B cell (primary cell): ENCODE measurements around the gene PRKCG. TPM values are rescaled to one million over a fixed set of nuclear protein-coding genes. Genes with fewer than 3 reads are reported as not detected.
"Not testable (repeated sequence)": the region's sequence is repeated elsewhere in the genome, so short reads cannot be mapped to it uniquely, and the experiment has no call there.

Experiments
- ATAC-seq: fragments of 200-7000 bp; cut with Tn5 transposase; one replicate; pipeline ENCODE4 v1.10.0; 2021; ENCODE audit warnings: low read depth, mild to moderate bottlenecking, moderate number of reproducible peaks, moderate library complexity
- CTCF ChIA-PET: fragments of 350-600 bp; sonication (Branson Sonifier 250); formaldehyde crosslinking; loops from one replicate; lab custom pipeline; 2021; ENCODE audit warnings: antibody characterized with exemption, inconsistent platforms; lab: Charles Lee
- POLR2A ChIA-PET: fragments of 350-600 bp; sonication (Branson Sonifier 250); formaldehyde crosslinking; loops from one replicate; lab custom pipeline; 2021; ENCODE audit warnings: antibody characterized with exemption; lab: Charles Lee
- DNase-seq: peaks from one replicate; pipeline ENCODE4 v3.0.0; 2013
- H2AFZ ChIP-seq: 2 replicates; pipeline ENCODE4 v1.6.1; 2012; ENCODE audit warnings: mild to moderate bottlenecking, low read depth, low read length; ENCODE audit not compliant: insufficient read depth, poor library complexity, severe bottlenecking
- H3K27ac ChIP-seq, 2 donors: 1 replicate in 1 of 2; 2 replicates in 1 of 2; pipeline ENCODE4 v1.5.1; 2012 to 2013; ENCODE audit warnings: low read length in 2 of 2, mild to moderate bottlenecking in 2 of 2, moderate library complexity in 1 of 2
- H3K27me3 ChIP-seq, 4 experiments: fragments of 200-600 bp in 1 of 4; sonication (generic) in 1 of 4; replicated peaks in 1 of 4; 1 replicate in 2 of 4; 2 replicates in 2 of 4; pipeline versions ENCODE4 v1.6.1 to v1.7.0; 2013 to 2016; ENCODE audit warnings: low read length in 3 of 4, mild to moderate bottlenecking in 2 of 4, mixed read lengths in 1 of 4, moderate library complexity in 1 of 4; ENCODE audit not compliant: insufficient read depth in 4 of 4, control insufficient read depth in 3 of 4; ENCODE audit errors: control extremely low read depth in 1 of 4
- H3K36me3 ChIP-seq, 2 experiments: replicated peaks in 1 of 2; 1 replicate in 1 of 2; 2 replicates in 1 of 2; pipeline versions ENCODE4 v1.6.1 to v1.7.1; 2013; ENCODE audit warnings: low read length in 1 of 2; ENCODE audit not compliant: insufficient read depth in 2 of 2, control insufficient read depth in 1 of 2; ENCODE audit errors: control extremely low read depth in 1 of 2, extremely low read depth in 1 of 2
- H3K4me1 ChIP-seq, 2 donors: fragments of 200-600 bp in 1 of 2; sonication (generic) in 1 of 2; 1 replicate in 1 of 2; 2 replicates in 1 of 2; pipeline versions ENCODE4 v1.5.1 to v1.6.1; 2013 to 2017; ENCODE audit warnings: low read length in 2 of 2; ENCODE audit not compliant: control insufficient read depth in 2 of 2, insufficient read depth in 2 of 2
- H3K4me2 ChIP-seq: replicated peaks from 2 replicates; pipeline ENCODE3; 2012; ENCODE audit warnings: mild to moderate bottlenecking, low read depth, low read length; ENCODE audit not compliant: poor library complexity, severe bottlenecking
- H3K4me3 ChIP-seq, 5 experiments: fragments of 200-600 bp in 1 of 5; sonication (generic) in 1 of 5; 1 replicate in 3 of 5; 2 replicates in 2 of 5; pipeline versions ENCODE4 v1.5.1 to v1.7.0; 2011 to 2016; ENCODE audit warnings: low read length in 4 of 5, mild to moderate bottlenecking in 4 of 5, low read depth in 2 of 5, control low read depth in 1 of 5, moderate library complexity in 1 of 5; ENCODE audit not compliant: insufficient read depth in 1 of 5; ENCODE audit errors: control extremely low read depth in 1 of 5, extremely low read depth in 1 of 5
- H3K79me2 ChIP-seq: fragments of 200-600 bp; sonication (generic); one replicate; pipeline ENCODE4 v1.6.0; 2016; ENCODE audit warnings: low read length; ENCODE audit not compliant: control insufficient read depth, insufficient read depth
- H3K9ac ChIP-seq: fragments of 200-600 bp; sonication (generic); 2 replicates; pipeline ENCODE4 v1.6.1; 2017; ENCODE audit warnings: mild to moderate bottlenecking, low read length, moderate library complexity
- H3K9me3 ChIP-seq, 3 donors: one replicate each; pipeline versions ENCODE4 v1.6.1 to v1.7.1; 2013; ENCODE audit warnings: low read length in 2 of 3; ENCODE audit not compliant: control insufficient read depth in 2 of 3, insufficient read depth in 1 of 3; ENCODE audit errors: control extremely low read depth in 1 of 3
- H4K20me1 ChIP-seq: 2 replicates; pipeline ENCODE4 v1.6.0; 2012; ENCODE audit warnings: mild to moderate bottlenecking, low read length; ENCODE audit not compliant: insufficient read depth, control insufficient read depth, poor library complexity, severe bottlenecking
- H3K27ac Mint-ChIP-seq: one replicate; pipeline ENCODE4 v1.8.0; 2021; ENCODE audit warnings: mixed read lengths
- H3K27me3 Mint-ChIP-seq: one replicate; pipeline ENCODE4 v1.8.0; 2021; ENCODE audit warnings: mixed read lengths
- H3K4me1 Mint-ChIP-seq: one replicate; pipeline ENCODE4 v1.8.0; 2021; ENCODE audit warnings: mixed read lengths
- H3K4me3 Mint-ChIP-seq: one replicate; pipeline ENCODE4 v1.8.0; 2021; ENCODE audit warnings: mixed read lengths
- H3K9me3 Mint-ChIP-seq: one replicate; pipeline ENCODE4 v1.8.0; 2022; ENCODE audit warnings: mixed read lengths; ENCODE audit not compliant: insufficient read depth
- whole genome bisulfite sequencing: methylation state at CpG from one replicate; pipeline ENCODE4 v1.1.5; 2013; ENCODE audit warnings: missing lambda C conversion rate; ENCODE audit not compliant: insufficient coverage; 5-methylcytosine and 5-hydroxymethylcytosine counted together
- intact Hi-C: fragments of 100-400 bp; cut with micrococcal nuclease; formaldehyde crosslinking; loops from one replicate; pipeline ENCODE4 v1.10.0; 2022
- polyA plus RNA-seq: library from polyadenylated mRNA; depleted of rRNA; stranded (reverse); fragments of >200 nt; gene quantifications from 2 replicates; pipeline ENCODE4 v1.2.3, GENCODE V29; 2012
- total RNA-seq, 2 donors: library from RNA; stranded (reverse); fragments of 120-200 nt in 1 of 2; gene quantifications; 1 replicate in 1 of 2; 2 replicates in 1 of 2; pipeline versions ENCODE4 v1.2.3 to v1.2.4, GENCODE V29; 2013 to 2022

The PRKCG gene
- total and polyA plus RNA-seq, 2 donors (not counting 1 experiment from before 2014, with no cell fraction given) = 0.31 TPM; not detected in 1

DNA sequence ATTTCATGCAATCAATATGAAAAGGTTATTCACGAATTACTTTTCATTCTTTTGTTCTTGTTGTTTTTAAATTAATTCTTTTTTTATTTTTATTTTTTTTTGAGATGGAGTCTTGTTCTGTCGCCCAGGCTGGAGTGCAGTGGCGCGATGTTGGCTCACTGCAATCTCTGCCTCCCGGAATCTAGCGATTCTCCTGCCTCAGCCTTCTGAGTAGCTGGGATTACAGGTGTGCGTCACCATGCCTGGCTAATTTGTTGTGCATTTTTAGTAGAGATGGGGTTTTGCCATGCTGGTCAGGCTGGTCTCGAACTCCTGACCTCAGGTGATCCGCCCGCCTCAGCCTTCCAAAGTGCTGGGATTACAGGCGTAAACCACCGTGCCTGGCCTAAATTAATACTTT lies 41.8 kb upstream of the PRKCG start:
- H3K4me1 ChIP-seq, H3K9me3 ChIP-seq, H3K9me3 Mint-ChIP-seq, H3K4me1 Mint-ChIP-seq, DNase-seq, H3K36me3 ChIP-seq, H2AFZ ChIP-seq, H3K4me2 ChIP-seq, H3K79me2 ChIP-seq, H3K27ac ChIP-seq, H3K27ac Mint-ChIP-seq, H3K9ac ChIP-seq, H4K20me1 ChIP-seq, ATAC-seq, H3K4me3 Mint-ChIP-seq, H3K27me3 ChIP-seq, H3K4me3 ChIP-seq: not testable (repeated sequence)
- intact Hi-C loops = loop anchor here (5.0 to 10.0 kb wide), 2 partner anchors 42 to 645 kb away; partner anchors contain the start of genes PRKCG and ZNF665
- CTCF ChIA-PET = interaction anchor here (0.6 to 1.1 kb wide), 3 partner anchors 42 to 198 kb away, joined by 3 to 4 read pairs (median 3); no protein-coding TSS in a partner anchor
- POLR2A ChIA-PET = interaction anchor here (0.7 kb wide), 1 partner anchor 392 kb away, joined by 4 read pairs; no protein-coding TSS in a partner anchor
- H3K27me3 Mint-ChIP-seq = peaks cover 13% of the 10 kb centered on the region
- WGBS = 97% methylated on average over 5 of the region's 12 CpGs

DNA sequence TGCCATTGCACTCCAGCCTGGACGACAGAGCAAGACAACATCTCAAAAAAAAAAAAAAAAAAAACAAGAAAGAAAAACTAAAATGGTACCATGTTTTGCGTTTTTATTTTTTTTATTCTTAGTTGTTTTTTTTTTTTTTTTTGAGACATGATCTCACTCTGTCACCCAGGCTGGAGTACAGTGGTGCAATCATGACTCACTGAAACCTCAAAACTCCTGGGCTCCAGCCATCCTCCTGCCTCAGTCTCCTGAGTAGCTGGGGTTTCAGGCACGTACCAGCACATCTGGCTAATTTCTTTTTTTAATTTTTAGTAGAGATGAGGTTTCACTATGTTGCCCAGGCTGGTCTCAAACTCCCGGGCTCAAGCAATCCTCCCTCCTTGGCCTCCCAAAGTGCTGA lies 41.1 kb upstream of the PRKCG start:
- intact Hi-C loops = loop anchor here (5.0 to 10.0 kb wide), 2 partner anchors 41 to 646 kb away; partner anchors contain the start of genes PRKCG and ZNF665

More for the DNA sequence above, 41.1 kb upstream of the PRKCG start:
- ChIA-PET CTCF (interaction anchor here (0.5 to 4.0 kb wide), 7 partner anchors 11 to 197 kb away, joined by 3 to 36 read pairs (median 4); no protein-coding TSS in a partner anchor), POLR2A (interaction anchor here (0.7 kb wide), 1 partner anchor 391 kb away, joined by 4 read pairs; no protein-coding TSS in a partner anchor)
- not testable (repeated sequence) for H3K4me1 ChIP-seq, H3K27ac ChIP-seq, H3K27ac Mint-ChIP-seq, H4K20me1 ChIP-seq, H3K4me2 ChIP-seq, H3K4me3 ChIP-seq, H3K4me3 Mint-ChIP-seq, H3K79me2 ChIP-seq, H3K9ac ChIP-seq, H3K4me1 Mint-ChIP-seq, H3K9me3 Mint-ChIP-seq, H3K36me3 ChIP-seq, DNase-seq, ATAC-seq, H3K9me3 ChIP-seq, H3K27me3 ChIP-seq, H2AFZ ChIP-seq
- H3K27me3 Mint-ChIP-seq = peaks cover 13% of the 10 kb centered on the region
- WGBS = no CpG with 5 or more reads among the region's 4 CpGs
